ENCODE measurements around the gene MAPT.

Gene MAPT

GRCh38 chr17:45904866-45905265, 10.5 kb downstream of the MAPT start:
- 67% methylated on average over 6 of the region's 6 CpGs for WGBS
- H3K18ac ChIP-seq (ENCODE audit: low read depth in 1 of 2, low read length in 2 of 2): no peak overlapping the region
- no peaks in the 10 kb centered on the region for H3K9me3 ChIP-seq (ENCODE audit: control insufficient read depth, low read length)
- H3K4ac ChIP-seq (ENCODE audit: low read depth in 1 of 2, low read length in 2 of 2): no peak overlapping the region
- no peak overlapping the region for H2BK15ac ChIP-seq (ENCODE audit: low read depth, poor library complexity, severe bottlenecking)
- DNase-seq: no peak
- no peak overlapping the region for H3K4me3 ChIP-seq (ENCODE audit: insufficient read depth in 1 of 2, low read depth in 1 of 2, low read length in 2 of 2)
- no peaks in the 10 kb centered on the region for H3K4me1 ChIP-seq (ENCODE audit: control insufficient read depth, insufficient read depth, low read depth, low read length)
- H2AK5ac ChIP-seq (ENCODE audit: low read length, severe bottlenecking): no peak overlapping the region
- no peak overlapping the region for H3K27ac ChIP-seq (ENCODE audit: low read length, poor library complexity, severe bottlenecking)
- H4K8ac ChIP-seq (ENCODE audit: low read length): no peak overlapping the region
- no peaks in the 10 kb centered on the region for H3K79me1 ChIP-seq (replicated peaks; ENCODE audit: low read length, poor library complexity, severe bottlenecking)
- H2BK12ac ChIP-seq (ENCODE audit: low read length in 2 of 2): no peak overlapping the region
- H4K91ac ChIP-seq (ENCODE audit: low read length): no peak overlapping the region
- no peak overlapping the region for H3K9ac ChIP-seq (ENCODE audit: low read length)
- no peak overlapping the region for H3K23ac ChIP-seq (ENCODE audit: low read length in 2 of 2)
- H3K14ac ChIP-seq (ENCODE audit: low read length in 2 of 2): no peak overlapping the region
- H3K27me3 ChIP-seq (ENCODE audit: control insufficient read depth in 1 of 2, insufficient read depth in 1 of 2, low read length in 2 of 2): peaks cover 58 to 74% of the 10 kb centered on the region in 2 experiments
- no peak overlapping the region for H3K4me2 ChIP-seq (ENCODE audit: low read length, poor library complexity, severe bottlenecking)
- H3K36me3 ChIP-seq (ENCODE audit: control insufficient read depth in 1 of 2, insufficient read depth in 2 of 2, low read depth in 1 of 2, low read length in 2 of 2): no peaks in the 10 kb centered on the region
- no peak overlapping the region for H2AFZ ChIP-seq (ENCODE audit: low read depth, low read length)
- no peak overlapping the region for H2BK120ac ChIP-seq (ENCODE audit: low read depth, low read length)
- H2BK5ac ChIP-seq (ENCODE audit: low read depth, low read length, poor library complexity, severe bottlenecking): no peak overlapping the region

DNA sequence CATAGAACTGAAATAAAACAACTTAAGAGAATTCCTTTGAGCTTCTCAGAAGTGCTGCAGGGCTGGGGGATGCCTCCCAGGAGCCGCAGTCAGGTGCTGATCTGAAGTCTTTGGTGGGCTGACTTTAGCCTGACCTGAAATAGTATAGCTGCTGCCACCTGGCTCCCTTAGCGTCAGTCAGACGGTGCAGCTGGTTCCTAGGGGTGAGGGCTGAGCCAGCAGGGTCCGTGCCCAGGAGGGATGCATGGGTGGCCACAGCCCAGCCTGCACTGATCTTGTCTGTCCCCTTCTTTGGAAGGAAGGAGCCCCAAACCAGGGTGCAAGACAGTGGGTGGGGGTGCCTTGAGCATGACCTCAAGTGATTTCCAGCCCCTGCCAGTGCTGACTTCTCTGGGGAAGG, 11.5 kb downstream of the MAPT start:
- Histone ChIP-seq H3K18ac (ENCODE audit: low read depth in 1 of 2, low read length in 2 of 2) (peak overlapping the region in 1 of 2 experiments; percentile 29), H2BK12ac (ENCODE audit: low read length in 2 of 2) (no peak overlapping the region), H2AFZ (ENCODE audit: low read depth, low read length) (no peak overlapping the region), H2BK120ac (ENCODE audit: low read depth, low read length) (no peak overlapping the region), H4K91ac (ENCODE audit: low read length) (no peak overlapping the region), H3K27ac (ENCODE audit: low read length, poor library complexity, severe bottlenecking) (no peak overlapping the region), H3K36me3 (ENCODE audit: control insufficient read depth in 1 of 2, insufficient read depth in 2 of 2, low read depth in 1 of 2, low read length in 2 of 2) (no peaks in the 10 kb centered on the region), H2BK5ac (ENCODE audit: low read depth, low read length, poor library complexity, severe bottlenecking) (no peak overlapping the region), H2AK5ac (ENCODE audit: low read length, severe bottlenecking) (no peak overlapping the region), H3K27me3 (ENCODE audit: control insufficient read depth in 1 of 2, insufficient read depth in 1 of 2, low read length in 2 of 2) (peaks cover 52 to 72% of the 10 kb centered on the region in 2 experiments), H3K4me1 (ENCODE audit: control insufficient read depth, insufficient read depth, low read depth, low read length) (no peaks in the 10 kb centered on the region), H2BK15ac (ENCODE audit: low read depth, poor library complexity, severe bottlenecking) (no peak overlapping the region), H3K4me2 (ENCODE audit: low read length, poor library complexity, severe bottlenecking) (no peak overlapping the region), H3K23ac (ENCODE audit: low read length in 2 of 2) (no peak overlapping the region), H3K4ac (ENCODE audit: low read depth in 1 of 2, low read length in 2 of 2) (no peak overlapping the region), H3K9me3 (ENCODE audit: control insufficient read depth, low read length) (no peaks in the 10 kb centered on the region), H4K8ac (ENCODE audit: low read length) (no peak overlapping the region), H3K14ac (ENCODE audit: low read length in 2 of 2) (no peak overlapping the region), H3K4me3 (ENCODE audit: insufficient read depth in 1 of 2, low read depth in 1 of 2, low read length in 2 of 2) (no peak overlapping the region), H3K79me1 (replicated peaks; ENCODE audit: low read length, poor library complexity, severe bottlenecking) (no peaks in the 10 kb centered on the region), H3K9ac (ENCODE audit: low read length) (no peak overlapping the region)
- WGBS: 70% methylated on average over 4 of the region's 4 CpGs
- DNase-seq: no peak

- Histone ChIP-seq H3K4me2 (ENCODE audit: low read length, poor library complexity, severe bottlenecking) (no peak overlapping the region), H2BK5ac (ENCODE audit: low read depth, low read length, poor library complexity, severe bottlenecking) (no peak overlapping the region), H3K4ac (ENCODE audit: low read depth in 1 of 2, low read length in 2 of 2) (no peak overlapping the region), H3K18ac (ENCODE audit: low read depth in 1 of 2, low read length in 2 of 2) (no peak overlapping the region), H2BK120ac (ENCODE audit: low read depth, low read length) (no peak overlapping the region), H3K4me3 (ENCODE audit: insufficient read depth in 1 of 2, low read depth in 1 of 2, low read length in 2 of 2) (no peak overlapping the region), H4K8ac (ENCODE audit: low read length) (no peak overlapping the region), H2AFZ (ENCODE audit: low read depth, low read length) (no peak overlapping the region), H3K27me3 (ENCODE audit: control insufficient read depth in 1 of 2, insufficient read depth in 1 of 2, low read length in 2 of 2) (peaks cover 48 to 71% of the 10 kb centered on the region in 2 experiments), H2BK15ac (ENCODE audit: low read depth, poor library complexity, severe bottlenecking) (no peak overlapping the region), H4K91ac (ENCODE audit: low read length) (no peak overlapping the region), H3K4me1 (ENCODE audit: control insufficient read depth, insufficient read depth, low read depth, low read length) (no peaks in the 10 kb centered on the region), H3K23ac (ENCODE audit: low read length in 2 of 2) (no peak overlapping the region), H2BK12ac (ENCODE audit: low read length in 2 of 2) (no peak overlapping the region), H3K14ac (ENCODE audit: low read length in 2 of 2) (no peak overlapping the region), H3K27ac (ENCODE audit: low read length, poor library complexity, severe bottlenecking) (no peak overlapping the region), H3K9ac (ENCODE audit: low read length) (no peak overlapping the region), H3K79me1 (replicated peaks; ENCODE audit: low read length, poor library complexity, severe bottlenecking) (no peaks in the 10 kb centered on the region), H3K9me3 (ENCODE audit: control insufficient read depth, low read length) (no peaks in the 10 kb centered on the region), H3K36me3 (ENCODE audit: control insufficient read depth in 1 of 2, insufficient read depth in 2 of 2, low read depth in 1 of 2, low read length in 2 of 2) (no peaks in the 10 kb centered on the region), H2AK5ac (ENCODE audit: low read length, severe bottlenecking) (no peak overlapping the region)
- 91% methylated on average over 6 of the region's 8 CpGs for WGBS
- DNase-seq: no peak
These were observed 11.9 kb downstream of the MAPT start for GRCh38 chr17:45906237-45906636.

DNA sequence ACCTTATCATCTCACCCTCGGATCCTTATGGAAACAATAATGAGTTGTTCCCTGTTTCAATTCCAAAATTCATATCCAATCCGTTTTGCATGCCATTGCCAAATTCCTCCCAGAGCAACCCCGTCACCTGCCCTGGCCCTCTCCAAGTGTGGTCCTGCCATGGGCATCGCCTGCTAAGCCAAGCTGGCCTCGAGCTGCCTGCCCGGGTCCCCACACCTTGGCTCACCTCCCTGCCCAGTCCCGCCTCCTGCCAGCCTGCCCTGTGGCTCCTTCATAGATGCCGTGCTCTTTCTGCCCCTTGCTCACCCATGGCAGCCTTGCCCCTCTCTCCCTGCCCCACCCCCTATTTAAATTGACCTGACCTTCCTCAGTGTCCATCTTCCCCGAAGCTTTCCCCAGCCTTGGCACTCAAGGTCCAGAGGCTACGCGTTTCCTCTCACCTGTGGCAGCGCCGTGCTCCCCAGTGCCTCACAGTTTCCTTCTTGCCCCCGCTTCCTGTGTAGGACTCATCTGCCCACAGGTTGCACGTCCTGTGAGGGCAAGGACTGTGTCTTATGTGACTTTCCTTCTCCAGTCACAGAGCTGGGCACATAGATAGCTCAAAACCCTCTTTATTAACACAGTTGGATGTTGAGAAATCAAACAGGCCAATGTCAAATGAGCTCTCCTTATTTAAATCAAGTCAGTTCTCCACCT, 12.7 kb downstream of the MAPT start:
- H3K9ac ChIP-seq (ENCODE audit: low read length): no peak overlapping the region
- H3K36me3 ChIP-seq (ENCODE audit: control insufficient read depth in 1 of 2, insufficient read depth in 2 of 2, low read depth in 1 of 2, low read length in 2 of 2): no peaks in the 10 kb centered on the region
- H3K9me3 ChIP-seq (ENCODE audit: control insufficient read depth, low read length): peaks cover 3% of the 10 kb centered on the region
- H2AFZ ChIP-seq (ENCODE audit: low read depth, low read length): no peak overlapping the region
- H2AK5ac ChIP-seq (ENCODE audit: low read length, severe bottlenecking): no peak overlapping the region
- H3K14ac ChIP-seq (ENCODE audit: low read length in 2 of 2): no peak overlapping the region
- H2BK5ac ChIP-seq (ENCODE audit: low read depth, low read length, poor library complexity, severe bottlenecking): no peak overlapping the region
- H4K8ac ChIP-seq (ENCODE audit: low read length): no peak overlapping the region
- no peak overlapping the region for H2BK12ac ChIP-seq (ENCODE audit: low read length in 2 of 2)
- H3K79me1 ChIP-seq (replicated peaks; ENCODE audit: low read length, poor library complexity, severe bottlenecking): no peaks in the 10 kb centered on the region
- H3K4me2 ChIP-seq (ENCODE audit: low read length, poor library complexity, severe bottlenecking): no peak overlapping the region
- no peak overlapping the region for H3K23ac ChIP-seq (ENCODE audit: low read length in 2 of 2)
- DNase-seq: no peak
- H3K4me1 ChIP-seq (ENCODE audit: control insufficient read depth, insufficient read depth, low read depth, low read length): no peaks in the 10 kb centered on the region
- no peak overlapping the region for H3K4ac ChIP-seq (ENCODE audit: low read depth in 1 of 2, low read length in 2 of 2)
- H2BK15ac ChIP-seq (ENCODE audit: low read depth, poor library complexity, severe bottlenecking): no peak overlapping the region
- whole genome bisulfite sequencing: 86% methylated on average over 15 of the region's 15 CpGs
- no peak overlapping the region for H3K18ac ChIP-seq (ENCODE audit: low read depth in 1 of 2, low read length in 2 of 2)
- no peak overlapping the region for H3K27ac ChIP-seq (ENCODE audit: low read length, poor library complexity, severe bottlenecking)
- no peak overlapping the region for H2BK120ac ChIP-seq (ENCODE audit: low read depth, low read length)
- no peak overlapping the region for H3K4me3 ChIP-seq (ENCODE audit: insufficient read depth in 1 of 2, low read depth in 1 of 2, low read length in 2 of 2)
- no peak overlapping the region for H4K91ac ChIP-seq (ENCODE audit: low read length)
- peaks cover 47 to 70% of the 10 kb centered on the region in 2 experiments for H3K27me3 ChIP-seq (ENCODE audit: control insufficient read depth in 1 of 2, insufficient read depth in 1 of 2, low read length in 2 of 2)
